ENCODE measurements around the gene NECTIN4. TPM values are rescaled to one million over a fixed set of nuclear protein-coding genes. Genes with fewer than 3 reads are reported as not detected.

The NECTIN4 gene
- total and polyA plus RNA-seq, 2 of the 8 experiments (the other 6 are each of a cell fraction or from before 2014, with no cell fraction given), result 0.19 to 0.71 TPM

GRCh38 chr1:161071886-161072371 lies 17.4 kb downstream of the NECTIN4 start (continued):
- TF ChIP-seq CHD7 (IDR thresholded peaks at IDR 0.05; ENCODE audit: insufficient replicate concordance, low read length), result no peak
